ENCODE data around the gene ALS2CL.
"Not testable (repeated sequence)": the region's sequence is repeated elsewhere in the genome, so short reads cannot be mapped to it uniquely, and the experiment has no call there.

The ALS2CL gene

GRCh38 chr3:46693038-46693891 is at the start of gene ALS2CL:
ALS2CL (minus strand) TSS chr3:46693679; CDS start chr3:46689440, 4,239 bp downstream.
- FAIRE-seq = no peak

GRCh38 chr3:46742992-46743585 is 49.6 kb upstream of the ALS2CL start:
- no peak for FAIRE-seq

- not testable (repeated sequence) for FAIRE-seq
Measured at GRCh38 chr3:46739565-46739964, 46.1 kb upstream of the ALS2CL start.

GRCh38 chr3:46737329-46737731 is 43.9 kb upstream of the ALS2CL start:
- no peak for FAIRE-seq

GRCh38 chr3:46736006-46736872 is 42.8 kb upstream of the ALS2CL start:
- no peak for FAIRE-seq

- FAIRE-seq = no peak
Measured at GRCh38 chr3:46734773-46735172, 41.3 kb upstream of the ALS2CL start.

GRCh38 chr3:46733026-46733800 is 39.7 kb upstream of the ALS2CL start:
- FAIRE-seq = no peak

GRCh38 chr3:46731795-46732194 is 38.3 kb upstream of the ALS2CL start:
- FAIRE-seq = no peak

- FAIRE-seq = no peak
Measured at GRCh38 chr3:46730819-46731218, 37.3 kb upstream of the ALS2CL start.

GRCh38 chr3:46729038-46729437 is 35.6 kb upstream of the ALS2CL start:
- no peak for FAIRE-seq

- FAIRE-seq = no peak
Measured at GRCh38 chr3:46725621-46726314, 32.3 kb upstream of the ALS2CL start.

- FAIRE-seq = no peak
Measured at GRCh38 chr3:46724424-46724823, 30.9 kb upstream of the ALS2CL start.

GRCh38 chr3:46722443-46722842 is 29.0 kb upstream of the ALS2CL start:
- FAIRE-seq = no peak

- no peak for FAIRE-seq
Measured at GRCh38 chr3:46721009-46721408, 27.5 kb upstream of the ALS2CL start.

GRCh38 chr3:46719735-46720271 is 26.3 kb upstream of the ALS2CL start:
- FAIRE-seq = no peak

- FAIRE-seq = no peak
Measured at GRCh38 chr3:46719044-46719565, 25.6 kb upstream of the ALS2CL start.

- FAIRE-seq = no peak
Measured at GRCh38 chr3:46717447-46718231, 24.2 kb upstream of the ALS2CL start, which contains the start of gene PRSS50. PRSS50 (minus strand) TSS chr3:46717869; CDS start chr3:46717824, 45 bp downstream.

GRCh38 chr3:46716461-46717441 is 23.3 kb upstream of the ALS2CL start:
- FAIRE-seq = no peak

- FAIRE-seq = no peak
Measured at GRCh38 chr3:46715507-46716175, 22.2 kb upstream of the ALS2CL start.

All from TTC549 (cell line).